ENCODE data around the gene PRKACB. TPM values are rescaled to one million over a fixed set of nuclear protein-coding genes. Genes with fewer than 3 reads are reported as not detected.

The PRKACB gene
- total RNA-seq, 1 donor from 2014 or later: 31.9 TPM

GRCh38 chr1:84269306-84269705 is 125.2 kb downstream of the PRKACB start:
- Histone ChIP-seq H3K36me3 (no peaks in the 10 kb centered on the region), H3K9me3 (no peaks in the 10 kb centered on the region), H3K27ac (no peak overlapping the region), H3K27me3 (no peaks in the 10 kb centered on the region), H3K4me3 (no peak overlapping the region), H3K4me1 (peaks cover 11% of the 10 kb centered on the region)
- TF ChIP-seq CTCF (IDR thresholded peaks at IDR 0.05): no peak
- ATAC-seq: no peak
- DNase-seq: no peak
- intact Hi-C loops (cut with DNase I): no loop called here

- no peak for TF ChIP-seq CTCF (IDR thresholded peaks at IDR 0.05)
- intact Hi-C loops (cut with DNase I): no loop called here
- H3K36me3 ChIP-seq: no peaks in the 10 kb centered on the region
- no peaks in the 10 kb centered on the region for H3K9me3 ChIP-seq
- peak overlapping the region; percentile 51 for H3K27ac ChIP-seq
- no peak overlapping the region for H3K4me3 ChIP-seq
- ATAC-seq (peak; percentile 70), DNase-seq (no peak)
- peaks cover 11% of the 10 kb centered on the region for H3K4me1 ChIP-seq
- H3K27me3 ChIP-seq: no peaks in the 10 kb centered on the region
These were observed 127.5 kb downstream of the PRKACB start for GRCh38 chr1:84271441-84272151.

GRCh38 chr1:84272401-84272800 is 128.3 kb downstream of the PRKACB start:
- H3K27ac ChIP-seq: peak overlapping the region; percentile 51
- no peak overlapping the region for H3K4me3 ChIP-seq
- no peak for TF ChIP-seq CTCF (IDR thresholded peaks at IDR 0.05)
- H3K27me3 ChIP-seq: no peaks in the 10 kb centered on the region
- H3K36me3 ChIP-seq: no peaks in the 10 kb centered on the region
- peaks cover 11% of the 10 kb centered on the region for H3K4me1 ChIP-seq
- ATAC-seq (peak; percentile 93), DNase-seq (no peak)
- no peaks in the 10 kb centered on the region for H3K9me3 ChIP-seq
- intact Hi-C loops (cut with DNase I): no loop called here

- no peaks in the 10 kb centered on the region for H3K27me3 ChIP-seq
- H3K4me3 ChIP-seq: no peak overlapping the region
- no peak for TF ChIP-seq CTCF (IDR thresholded peaks at IDR 0.05)
- intact Hi-C loops (cut with DNase I): no loop called here
- H3K9me3 ChIP-seq: no peaks in the 10 kb centered on the region
- ATAC-seq (no peak), DNase-seq (no peak)
- H3K36me3 ChIP-seq: no peaks in the 10 kb centered on the region
- no peaks in the 10 kb centered on the region for H3K4me1 ChIP-seq
- no peak overlapping the region for H3K27ac ChIP-seq
These were observed 133.4 kb downstream of the PRKACB start for GRCh38 chr1:84277343-84278059.

- Histone ChIP-seq H3K36me3 (no peaks in the 10 kb centered on the region), H3K4me1 (no peaks in the 10 kb centered on the region), H3K9me3 (no peaks in the 10 kb centered on the region), H3K27ac (no peak overlapping the region), H3K4me3 (no peak overlapping the region), H3K27me3 (no peaks in the 10 kb centered on the region)
- no peak for ATAC-seq
- DNase-seq: no peak
- TF ChIP-seq CTCF (IDR thresholded peaks at IDR 0.05): no peak
- intact Hi-C loops (cut with DNase I): no loop called here
These were observed 134.8 kb downstream of the PRKACB start for GRCh38 chr1:84278905-84279304.

Data from upper lobe of right lung (tissue), 1 donor.